Adrenal gland (tissue), 5 donors: ENCODE results near the gene PTK6.

Experiments used
- POLR2A ChIP-seq, 2 donors: fragments of 450-650 bp; IDR thresholded peaks; one replicate each; pipeline ENCODE4 v1.6.1; 2017; ENCODE audit warnings: antibody characterized with exemption in 2 of 2, mild to moderate bottlenecking in 2 of 2, moderate library complexity in 1 of 2
- TF ChIP-seq, protein P1 (sequence below), 6 experiments: fragments of 450-650 bp in 4 of 6; fragments of 200-600 bp in 2 of 6; sonication (generic) in 1 of 6; IDR thresholded peaks; 1 replicate in 5 of 6; 2 replicates in 1 of 6; pipeline versions ENCODE4 v1.5.1 to v1.8.0; 2016 to 2021; ENCODE audit warnings: antibody characterized with exemption in 6 of 6, mild to moderate bottlenecking in 2 of 6, moderate library complexity in 1 of 6
- donor health status: DM: no; HTN: no; CAD: no.

DNA sequence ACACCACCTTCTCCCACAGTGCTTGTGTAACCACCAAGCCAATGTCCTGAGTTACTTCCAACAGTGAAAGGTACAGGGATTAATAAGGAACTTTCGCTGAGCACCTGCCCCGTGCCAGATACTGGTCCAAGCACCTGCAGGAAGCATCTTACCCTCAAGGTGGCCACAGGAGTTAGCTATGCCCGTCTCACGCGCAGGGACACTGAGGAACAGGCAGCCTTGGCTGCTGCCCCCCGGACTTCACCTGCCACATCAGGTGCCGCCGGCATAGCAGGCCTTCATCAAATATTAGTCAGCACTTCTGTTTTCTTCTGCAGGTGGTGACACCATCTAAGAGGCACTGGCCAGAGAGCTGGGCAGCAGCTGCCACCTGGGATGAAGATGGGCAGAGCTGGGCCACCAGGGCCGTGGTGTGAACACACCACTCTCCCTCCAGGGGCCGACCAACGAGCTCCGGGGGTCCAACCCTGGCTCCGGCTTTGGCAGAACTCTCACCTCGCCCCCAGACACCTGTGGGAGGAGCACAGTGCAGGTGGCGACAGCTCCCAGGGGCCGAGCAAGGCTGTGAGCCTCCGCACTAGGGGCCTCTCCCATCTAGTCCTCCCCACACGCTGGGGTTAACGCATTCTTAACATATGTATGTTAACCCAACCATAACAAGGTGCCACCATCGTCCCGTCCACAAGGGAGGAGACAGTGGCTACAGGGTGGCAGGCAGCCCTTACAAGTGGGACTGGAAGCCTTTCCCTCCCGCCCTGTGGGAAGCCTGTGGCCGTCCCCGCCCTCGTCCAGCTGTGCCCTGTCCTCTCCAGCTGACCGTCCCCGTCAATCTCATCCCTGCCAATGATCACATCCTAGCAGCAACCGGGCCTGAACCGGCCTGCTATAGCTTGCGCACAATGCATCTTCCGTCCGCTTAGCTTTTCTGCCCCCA, 19.5 kb downstream of the PTK6 start:
- TF ChIP-seq, protein P1, sequence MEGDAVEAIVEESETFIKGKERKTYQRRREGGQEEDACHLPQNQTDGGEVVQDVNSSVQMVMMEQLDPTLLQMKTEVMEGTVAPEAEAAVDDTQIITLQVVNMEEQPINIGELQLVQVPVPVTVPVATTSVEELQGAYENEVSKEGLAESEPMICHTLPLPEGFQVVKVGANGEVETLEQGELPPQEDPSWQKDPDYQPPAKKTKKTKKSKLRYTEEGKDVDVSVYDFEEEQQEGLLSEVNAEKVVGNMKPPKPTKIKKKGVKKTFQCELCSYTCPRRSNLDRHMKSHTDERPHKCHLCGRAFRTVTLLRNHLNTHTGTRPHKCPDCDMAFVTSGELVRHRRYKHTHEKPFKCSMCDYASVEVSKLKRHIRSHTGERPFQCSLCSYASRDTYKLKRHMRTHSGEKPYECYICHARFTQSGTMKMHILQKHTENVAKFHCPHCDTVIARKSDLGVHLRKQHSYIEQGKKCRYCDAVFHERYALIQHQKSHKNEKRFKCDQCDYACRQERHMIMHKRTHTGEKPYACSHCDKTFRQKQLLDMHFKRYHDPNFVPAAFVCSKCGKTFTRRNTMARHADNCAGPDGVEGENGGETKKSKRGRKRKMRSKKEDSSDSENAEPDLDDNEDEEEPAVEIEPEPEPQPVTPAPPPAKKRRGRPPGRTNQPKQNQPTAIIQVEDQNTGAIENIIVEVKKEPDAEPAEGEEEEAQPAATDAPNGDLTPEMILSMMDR (IDR thresholded peaks at IDR 0.05), result no peak
- TF ChIP-seq POLR2A (IDR thresholded peaks at IDR 0.05), result no peak
